ENCODE measurements around the gene ALDH1A2.

DNA sequence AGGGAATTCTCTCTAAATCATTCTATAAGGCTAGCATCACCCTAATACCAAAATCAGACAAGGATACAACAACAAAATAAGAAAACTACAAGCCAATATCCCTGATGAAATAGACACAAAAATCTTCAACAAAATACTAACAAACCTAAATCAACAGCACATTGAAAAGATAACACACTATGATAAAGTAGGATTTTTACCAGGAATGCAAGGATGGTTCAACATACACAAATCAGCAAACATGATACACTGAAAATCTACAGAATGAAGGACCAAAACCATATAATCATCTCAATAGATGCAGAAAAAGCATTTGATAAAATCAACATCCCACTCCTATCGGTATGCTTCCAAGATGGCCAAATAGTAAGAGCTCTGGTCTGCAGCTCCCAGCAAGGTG lies 39.5 kb downstream of the ALDH1A2 start:
- TF ChIP-seq, protein P1, sequence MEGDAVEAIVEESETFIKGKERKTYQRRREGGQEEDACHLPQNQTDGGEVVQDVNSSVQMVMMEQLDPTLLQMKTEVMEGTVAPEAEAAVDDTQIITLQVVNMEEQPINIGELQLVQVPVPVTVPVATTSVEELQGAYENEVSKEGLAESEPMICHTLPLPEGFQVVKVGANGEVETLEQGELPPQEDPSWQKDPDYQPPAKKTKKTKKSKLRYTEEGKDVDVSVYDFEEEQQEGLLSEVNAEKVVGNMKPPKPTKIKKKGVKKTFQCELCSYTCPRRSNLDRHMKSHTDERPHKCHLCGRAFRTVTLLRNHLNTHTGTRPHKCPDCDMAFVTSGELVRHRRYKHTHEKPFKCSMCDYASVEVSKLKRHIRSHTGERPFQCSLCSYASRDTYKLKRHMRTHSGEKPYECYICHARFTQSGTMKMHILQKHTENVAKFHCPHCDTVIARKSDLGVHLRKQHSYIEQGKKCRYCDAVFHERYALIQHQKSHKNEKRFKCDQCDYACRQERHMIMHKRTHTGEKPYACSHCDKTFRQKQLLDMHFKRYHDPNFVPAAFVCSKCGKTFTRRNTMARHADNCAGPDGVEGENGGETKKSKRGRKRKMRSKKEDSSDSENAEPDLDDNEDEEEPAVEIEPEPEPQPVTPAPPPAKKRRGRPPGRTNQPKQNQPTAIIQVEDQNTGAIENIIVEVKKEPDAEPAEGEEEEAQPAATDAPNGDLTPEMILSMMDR (IDR thresholded peaks at IDR 0.05) = no peak
- TF ChIP-seq POLR2A (IDR thresholded peaks at IDR 0.05) = no peak

All from right lobe of liver (tissue), 4 donors.